Kidney tubule cell (primary cell): Measurements from ENCODE around the gene CCZ1.
"Not testable (repeated sequence)": the region's sequence is repeated elsewhere in the genome, so short reads cannot be mapped to it uniquely, and the experiment has no call there.

Experiments
- DNase-seq: peaks from one replicate; pipeline ENCODE4 v3.0.0-alpha.2; 2018; ENCODE audit warnings: low spot score

Gene CCZ1

GRCh38 chr7:5908835-5909234 lies 10.3 kb downstream of the CCZ1 start:
- DNase-seq = not testable (repeated sequence)

GRCh38 chr7:5916529-5916928 lies 18.0 kb downstream of the CCZ1 start:
- not testable (repeated sequence) for DNase-seq

- not testable (repeated sequence) for DNase-seq
Observed at GRCh38 chr7:5924180-5924579, 25.6 kb downstream of the CCZ1 start.

- not testable (repeated sequence) for DNase-seq
Observed at GRCh38 chr7:5924630-5925029, 26.1 kb downstream of the CCZ1 start.

GRCh38 chr7:5926263-5926870 lies 27.8 kb downstream of the CCZ1 start:
- not testable (repeated sequence) for DNase-seq

- not testable (repeated sequence) for DNase-seq
Observed at GRCh38 chr7:5930290-5930689, 31.8 kb downstream of the CCZ1 start.

- DNase-seq = not testable (repeated sequence)
Observed at GRCh38 chr7:5931250-5931649, 32.7 kb downstream of the CCZ1 start.

GRCh38 chr7:5931905-5932644 lies 33.5 kb downstream of the CCZ1 start:
- peak; percentile 37 for DNase-seq

- DNase-seq = not testable (repeated sequence)
Observed at GRCh38 chr7:5934945-5935450, 36.5 kb downstream of the CCZ1 start.

GRCh38 chr7:5963205-5963604 lies 64.7 kb downstream of the CCZ1 start:
- not testable (repeated sequence) for DNase-seq

GRCh38 chr7:5963810-5964209 lies 65.3 kb downstream of the CCZ1 start:
- not testable (repeated sequence) for DNase-seq

- DNase-seq = not testable (repeated sequence)
Observed at GRCh38 chr7:5970347-5970911, 71.9 kb downstream of the CCZ1 start, which contains the start of gene RSPH10B. Gene RSPH10B (minus strand): TSS chr7:5970689. CDS start chr7:5967116, 3,573 bp downstream.

GRCh38 chr7:5973580-5973979 lies 75.0 kb downstream of the CCZ1 start:
- not testable (repeated sequence) for DNase-seq
